ENCODE measurements around the gene ZNF467.

DNA sequence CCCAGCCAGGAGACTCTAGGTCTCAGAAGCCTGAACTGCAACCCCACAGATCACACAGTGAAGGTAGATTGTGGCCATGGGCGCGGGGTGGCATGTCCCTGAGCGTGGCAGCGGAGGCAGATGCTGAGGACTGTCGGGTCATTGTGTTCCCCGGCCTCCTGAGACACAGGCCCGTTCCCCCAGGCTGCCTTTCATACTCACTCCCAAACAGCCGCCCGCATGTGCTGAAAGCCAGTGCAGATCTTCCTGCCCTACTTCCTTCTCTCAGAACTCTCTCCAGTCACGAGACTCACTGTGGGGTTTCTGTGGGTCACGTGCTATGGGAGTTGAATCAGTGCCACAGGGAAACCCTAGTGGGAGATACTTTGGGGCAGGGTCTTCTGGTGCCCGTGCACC, 48.0 kb downstream of the ZNF467 start:
- TF ChIP-seq, protein P1, sequence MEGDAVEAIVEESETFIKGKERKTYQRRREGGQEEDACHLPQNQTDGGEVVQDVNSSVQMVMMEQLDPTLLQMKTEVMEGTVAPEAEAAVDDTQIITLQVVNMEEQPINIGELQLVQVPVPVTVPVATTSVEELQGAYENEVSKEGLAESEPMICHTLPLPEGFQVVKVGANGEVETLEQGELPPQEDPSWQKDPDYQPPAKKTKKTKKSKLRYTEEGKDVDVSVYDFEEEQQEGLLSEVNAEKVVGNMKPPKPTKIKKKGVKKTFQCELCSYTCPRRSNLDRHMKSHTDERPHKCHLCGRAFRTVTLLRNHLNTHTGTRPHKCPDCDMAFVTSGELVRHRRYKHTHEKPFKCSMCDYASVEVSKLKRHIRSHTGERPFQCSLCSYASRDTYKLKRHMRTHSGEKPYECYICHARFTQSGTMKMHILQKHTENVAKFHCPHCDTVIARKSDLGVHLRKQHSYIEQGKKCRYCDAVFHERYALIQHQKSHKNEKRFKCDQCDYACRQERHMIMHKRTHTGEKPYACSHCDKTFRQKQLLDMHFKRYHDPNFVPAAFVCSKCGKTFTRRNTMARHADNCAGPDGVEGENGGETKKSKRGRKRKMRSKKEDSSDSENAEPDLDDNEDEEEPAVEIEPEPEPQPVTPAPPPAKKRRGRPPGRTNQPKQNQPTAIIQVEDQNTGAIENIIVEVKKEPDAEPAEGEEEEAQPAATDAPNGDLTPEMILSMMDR (IDR thresholded peaks at IDR 0.05): no peak
- TF ChIP-seq POLR2A (IDR thresholded peaks at IDR 0.05): no peak

Measured in esophagus squamous epithelium (tissue), 4 donors.